Measurements from ENCODE around the gene PRPS1.

DNA sequence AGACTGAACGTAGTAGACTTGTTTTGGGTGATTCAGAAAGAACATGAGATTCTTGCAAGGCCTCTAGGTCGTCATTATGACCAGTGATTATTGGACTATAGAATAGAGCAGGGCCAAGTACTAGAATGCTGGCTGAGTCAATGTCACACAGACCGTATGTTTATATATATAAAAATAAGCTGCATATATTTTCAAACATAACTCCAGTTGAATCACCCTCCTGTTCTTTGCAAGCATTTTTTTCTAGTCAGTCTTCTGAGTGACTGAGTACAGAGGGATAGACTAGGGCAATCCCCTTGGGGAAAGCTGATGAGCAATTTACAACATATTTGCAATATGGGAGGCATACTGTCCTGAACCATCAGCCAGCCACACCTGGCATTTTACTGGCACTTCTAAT is 48.4 kb upstream of the PRPS1 start:
- TF ChIP-seq, protein P1, sequence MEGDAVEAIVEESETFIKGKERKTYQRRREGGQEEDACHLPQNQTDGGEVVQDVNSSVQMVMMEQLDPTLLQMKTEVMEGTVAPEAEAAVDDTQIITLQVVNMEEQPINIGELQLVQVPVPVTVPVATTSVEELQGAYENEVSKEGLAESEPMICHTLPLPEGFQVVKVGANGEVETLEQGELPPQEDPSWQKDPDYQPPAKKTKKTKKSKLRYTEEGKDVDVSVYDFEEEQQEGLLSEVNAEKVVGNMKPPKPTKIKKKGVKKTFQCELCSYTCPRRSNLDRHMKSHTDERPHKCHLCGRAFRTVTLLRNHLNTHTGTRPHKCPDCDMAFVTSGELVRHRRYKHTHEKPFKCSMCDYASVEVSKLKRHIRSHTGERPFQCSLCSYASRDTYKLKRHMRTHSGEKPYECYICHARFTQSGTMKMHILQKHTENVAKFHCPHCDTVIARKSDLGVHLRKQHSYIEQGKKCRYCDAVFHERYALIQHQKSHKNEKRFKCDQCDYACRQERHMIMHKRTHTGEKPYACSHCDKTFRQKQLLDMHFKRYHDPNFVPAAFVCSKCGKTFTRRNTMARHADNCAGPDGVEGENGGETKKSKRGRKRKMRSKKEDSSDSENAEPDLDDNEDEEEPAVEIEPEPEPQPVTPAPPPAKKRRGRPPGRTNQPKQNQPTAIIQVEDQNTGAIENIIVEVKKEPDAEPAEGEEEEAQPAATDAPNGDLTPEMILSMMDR (conservative IDR thresholded peaks at IDR 0.05; ENCODE audit: low read length), result no peak
- no peak for TF ChIP-seq EZH2phosphoT487 (IDR thresholded peaks at IDR 0.05; ENCODE audit: borderline replicate concordance, low read depth, low read length)
